GM23248 (cell line): ENCODE data around the gene GRM7. TPM values are rescaled to one million over a fixed set of nuclear protein-coding genes. Genes with fewer than 3 reads are reported as not detected.

Experiments used
- DNase-seq: peaks from one replicate; pipeline ENCODE4 v3.0.0-alpha.2; 2015
- H2AFZ ChIP-seq: fragments of 200-600 bp; sonication (generic); 2 replicates; pipeline ENCODE4 v1.6.1; 2016; ENCODE audit warnings: antibody characterized with exemption
- H3F3A ChIP-seq: fragments of 200-600 bp; sonication (generic); 2 replicates; pipeline ENCODE4 v1.6.1; 2016; ENCODE audit warnings: mild to moderate bottlenecking, antibody characterized with exemption, mixed run types; ENCODE audit not compliant: insufficient read depth
- H3K27ac ChIP-seq: fragments of 200-600 bp; sonication (generic); 2 replicates; pipeline ENCODE4 v1.5.1; 2016; ENCODE audit warnings: mild to moderate bottlenecking
- H3K27me3 ChIP-seq: fragments of 200-600 bp; sonication (generic); replicated peaks from 2 replicates; pipeline ENCODE4 v1.6.1; 2016; ENCODE audit warnings: mild to moderate bottlenecking; ENCODE audit not compliant: insufficient read depth
- H3K36me3 ChIP-seq: fragments of 200-600 bp; sonication (generic); 2 replicates; pipeline ENCODE4 v1.6.1; 2016; ENCODE audit warnings: low read depth, mild to moderate bottlenecking
- H3K4me1 ChIP-seq: fragments of 200-600 bp; sonication (generic); 2 replicates; pipeline ENCODE4 v1.6.1; 2016; ENCODE audit warnings: mild to moderate bottlenecking; ENCODE audit not compliant: insufficient read depth
- H3K4me2 ChIP-seq: fragments of 200-600 bp; sonication (generic); one replicate; pipeline ENCODE4 v1.6.1; 2016; ENCODE audit warnings: mild to moderate bottlenecking; ENCODE audit not compliant: unreplicated experiment
- H3K4me3 ChIP-seq: fragments of 200-600 bp; sonication (generic); 2 replicates; pipeline ENCODE4 v1.5.1; 2016; ENCODE audit warnings: mild to moderate bottlenecking
- H3K79me2 ChIP-seq: fragments of 200-600 bp; sonication (generic); 2 replicates; pipeline ENCODE4 v1.6.1; 2016; ENCODE audit warnings: mild to moderate bottlenecking; ENCODE audit not compliant: insufficient read depth
- H3K9ac ChIP-seq: fragments of 200-600 bp; sonication (generic); 2 replicates; pipeline ENCODE4 v1.6.1; 2016; ENCODE audit warnings: mild to moderate bottlenecking
- H3K9me2 ChIP-seq: fragments of 200-600 bp; sonication (generic); 2 replicates; pipeline ENCODE4 v1.6.1; 2016; ENCODE audit warnings: mixed run types, mild to moderate bottlenecking, moderate library complexity; ENCODE audit not compliant: insufficient read depth
- H3K9me3 ChIP-seq: fragments of 200-600 bp; sonication (generic); one replicate; pipeline ENCODE4 v1.6.1; 2017; ENCODE audit warnings: low read depth
- H4K20me1 ChIP-seq: fragments of 200-600 bp; sonication (generic); 2 replicates; pipeline ENCODE4 v1.6.0; 2016; ENCODE audit not compliant: insufficient read depth
- EZH2 ChIP-seq: fragments of 200-600 bp; sonication (generic); IDR thresholded peaks from 2 replicates; pipeline ENCODE4 v1.6.1; 2018; ENCODE audit warnings: antibody characterized with exemption, mild to moderate bottlenecking; ENCODE audit not compliant: insufficient read depth, poor library complexity, severe bottlenecking
- EZH2phosphoT487 ChIP-seq: fragments of 200-600 bp; sonication (generic); IDR thresholded peaks from 2 replicates; pipeline ENCODE4 v1.6.1; 2018; ENCODE audit warnings: antibody characterized with exemption, moderate library complexity, mild to moderate bottlenecking, low read depth; ENCODE audit not compliant: insufficient read depth
- WGBS, 2 experiments: methylation state at CpG; one replicate each; pipeline ENCODE4 v1.1.6; 2015 to 2017; ENCODE audit warnings: low lambda C conversion rate in 2 of 2, low coverage in 1 of 2; ENCODE audit errors: missing lambda C conversion rate in 2 of 2; 5-methylcytosine and 5-hydroxymethylcytosine counted together
- in situ Hi-C: fragments of 300-500 bp; cut with MboI; formaldehyde crosslinking; loops from 2 replicates; pipeline ENCODE4 v1.15.0; 2020
- polyA plus RNA-seq: library from polyadenylated mRNA; unstranded; fragments of >200 nt; fragmentation: Nextera tagmentation; extraction: Ambion mirVana; gene quantifications from 2 replicates; pipeline ENCODE4 v1.2.1, GENCODE V29; 2016
- total RNA-seq: library from RNA; depleted of rRNA; stranded (reverse); fragments of >200 nt; shearing (Covaris generic); gene quantifications from 2 replicates; pipeline ENCODE4 v1.2.3, GENCODE V29; 2014

The GRM7 gene
- total and polyA plus RNA-seq, 2 experiments from 2014 or later = not detected

- Histone ChIP-seq H3K9ac (no peak overlapping the region), H3K9me3 (no peaks in the 10 kb centered on the region), H3K4me3 (no peak overlapping the region), H3K79me2 (no peaks in the 10 kb centered on the region), H3K9me2 (no peaks in the 10 kb centered on the region), H4K20me1 (no peaks in the 10 kb centered on the region), H3K36me3 (no peaks in the 10 kb centered on the region), H3K4me1 (no peaks in the 10 kb centered on the region), H2AFZ (no peak overlapping the region), H3F3A (no peaks in the 10 kb centered on the region), H3K4me2 (no peak overlapping the region), H3K27me3 (no peaks in the 10 kb centered on the region), H3K27ac (no peak overlapping the region)
- DNase-seq = no peak
- TF ChIP-seq EZH2phosphoT487 = no peak
- TF ChIP-seq EZH2 = no peak
- WGBS, 2 experiments = 27 to 33% methylated on average over 7 of the region's 7 CpGs
- in situ Hi-C loops = no loop called here
Observed at GRCh38 chr3:7371693-7372572, 511.0 kb downstream of the GRM7 start.

GRCh38 chr3:7377103-7377502 lies 516.2 kb downstream of the GRM7 start:
- no peaks in the 10 kb centered on the region for H4K20me1 ChIP-seq
- no peak overlapping the region for H2AFZ ChIP-seq
- no peaks in the 10 kb centered on the region for H3K27me3 ChIP-seq
- H3K4me2 ChIP-seq = no peak overlapping the region
- H3F3A ChIP-seq = no peaks in the 10 kb centered on the region
- DNase-seq = no peak
- H3K4me1 ChIP-seq = no peaks in the 10 kb centered on the region
- H3K4me3 ChIP-seq = no peak overlapping the region
- H3K27ac ChIP-seq = no peak overlapping the region
- no peaks in the 10 kb centered on the region for H3K9me2 ChIP-seq
- H3K36me3 ChIP-seq = no peaks in the 10 kb centered on the region
- H3K79me2 ChIP-seq = no peaks in the 10 kb centered on the region
- H3K9me3 ChIP-seq = no peaks in the 10 kb centered on the region
- TF ChIP-seq EZH2phosphoT487 = no peak
- no peak for TF ChIP-seq EZH2
- WGBS, 2 experiments = 30 to 53% methylated on average over 2 of the region's 2 CpGs
- no peak overlapping the region for H3K9ac ChIP-seq
- in situ Hi-C loops = no loop called here

GRCh38 chr3:7381741-7382140 lies 520.8 kb downstream of the GRM7 start:
- Histone ChIP-seq H3K4me1 (no peaks in the 10 kb centered on the region), H3K36me3 (no peaks in the 10 kb centered on the region), H4K20me1 (no peaks in the 10 kb centered on the region), H3K9me2 (no peaks in the 10 kb centered on the region), H3K27ac (no peak overlapping the region), H3K9ac (no peak overlapping the region), H3K9me3 (peaks cover 4% of the 10 kb centered on the region), H2AFZ (no peak overlapping the region), H3K27me3 (no peaks in the 10 kb centered on the region), H3F3A (no peaks in the 10 kb centered on the region), H3K79me2 (no peaks in the 10 kb centered on the region), H3K4me2 (no peak overlapping the region), H3K4me3 (no peak overlapping the region)
- no peak for DNase-seq
- TF ChIP-seq EZH2 (no peak), EZH2phosphoT487 (no peak)
- in situ Hi-C loops = no loop called here

GRCh38 chr3:7382293-7383010 lies 521.5 kb downstream of the GRM7 start:
- H3K79me2 ChIP-seq = no peaks in the 10 kb centered on the region
- TF ChIP-seq EZH2phosphoT487 = no peak
- no peak overlapping the region for H3K4me2 ChIP-seq
- WGBS, 2 experiments = 3 to 6% methylated on average over 2 of the region's 2 CpGs
- H3K9me2 ChIP-seq = no peaks in the 10 kb centered on the region
- no peaks in the 10 kb centered on the region for H3K27me3 ChIP-seq
- peaks cover 7% of the 10 kb centered on the region for H3K9me3 ChIP-seq
- no peaks in the 10 kb centered on the region for H3K36me3 ChIP-seq
- H2AFZ ChIP-seq = no peak overlapping the region
- H3K4me3 ChIP-seq = no peak overlapping the region
- H3F3A ChIP-seq = no peaks in the 10 kb centered on the region
- H4K20me1 ChIP-seq = no peaks in the 10 kb centered on the region
- H3K27ac ChIP-seq = no peak overlapping the region
- no peaks in the 10 kb centered on the region for H3K4me1 ChIP-seq
- in situ Hi-C loops = no loop called here
- no peak overlapping the region for H3K9ac ChIP-seq
- DNase-seq = no peak
